ENCODE measurements around the gene COL6A2.
"Not testable (repeated sequence)": the region's sequence is repeated elsewhere in the genome, so short reads cannot be mapped to it uniquely, and the experiment has no call there.

GRCh38 chr21:46085259-46085658 is 12.7 kb upstream of the COL6A2 start:
- not testable (repeated sequence) for TF ChIP-seq CTCF (IDR thresholded peaks at IDR 0.05); POLR2A (IDR thresholded peaks at IDR 0.05); POLR2AphosphoS5 (IDR thresholded peaks at IDR 0.05; ENCODE audit: insufficient read depth in 1 of 2, low read depth in 1 of 2)
